GM23248 (cell line): ENCODE results near the gene CNTN1. TPM values are rescaled to one million over a fixed set of nuclear protein-coding genes. Genes with fewer than 3 reads are reported as not detected.
A peak's percentile ranks its signal among the peaks of the same experiment; 100 is the strongest.

Experiments
- DNase-seq: peaks from one replicate; pipeline ENCODE4 v3.0.0-alpha.2; 2015
- H2AFZ ChIP-seq: fragments of 200-600 bp; sonication (generic); 2 replicates; pipeline ENCODE4 v1.6.1; 2016; ENCODE audit warnings: antibody characterized with exemption
- H3F3A ChIP-seq: fragments of 200-600 bp; sonication (generic); 2 replicates; pipeline ENCODE4 v1.6.1; 2016; ENCODE audit warnings: mild to moderate bottlenecking, antibody characterized with exemption, mixed run types; ENCODE audit not compliant: insufficient read depth
- H3K27ac ChIP-seq: fragments of 200-600 bp; sonication (generic); 2 replicates; pipeline ENCODE4 v1.5.1; 2016; ENCODE audit warnings: mild to moderate bottlenecking
- H3K27me3 ChIP-seq: fragments of 200-600 bp; sonication (generic); replicated peaks from 2 replicates; pipeline ENCODE4 v1.6.1; 2016; ENCODE audit warnings: mild to moderate bottlenecking; ENCODE audit not compliant: insufficient read depth
- H3K36me3 ChIP-seq: fragments of 200-600 bp; sonication (generic); 2 replicates; pipeline ENCODE4 v1.6.1; 2016; ENCODE audit warnings: low read depth, mild to moderate bottlenecking
- H3K4me1 ChIP-seq: fragments of 200-600 bp; sonication (generic); 2 replicates; pipeline ENCODE4 v1.6.1; 2016; ENCODE audit warnings: mild to moderate bottlenecking; ENCODE audit not compliant: insufficient read depth
- H3K4me2 ChIP-seq: fragments of 200-600 bp; sonication (generic); one replicate; pipeline ENCODE4 v1.6.1; 2016; ENCODE audit warnings: mild to moderate bottlenecking; ENCODE audit not compliant: unreplicated experiment
- H3K4me3 ChIP-seq: fragments of 200-600 bp; sonication (generic); 2 replicates; pipeline ENCODE4 v1.5.1; 2016; ENCODE audit warnings: mild to moderate bottlenecking
- H3K79me2 ChIP-seq: fragments of 200-600 bp; sonication (generic); 2 replicates; pipeline ENCODE4 v1.6.1; 2016; ENCODE audit warnings: mild to moderate bottlenecking; ENCODE audit not compliant: insufficient read depth
- H3K9ac ChIP-seq: fragments of 200-600 bp; sonication (generic); 2 replicates; pipeline ENCODE4 v1.6.1; 2016; ENCODE audit warnings: mild to moderate bottlenecking
- H3K9me2 ChIP-seq: fragments of 200-600 bp; sonication (generic); 2 replicates; pipeline ENCODE4 v1.6.1; 2016; ENCODE audit warnings: mixed run types, mild to moderate bottlenecking, moderate library complexity; ENCODE audit not compliant: insufficient read depth
- H3K9me3 ChIP-seq: fragments of 200-600 bp; sonication (generic); one replicate; pipeline ENCODE4 v1.6.1; 2017; ENCODE audit warnings: low read depth
- H4K20me1 ChIP-seq: fragments of 200-600 bp; sonication (generic); 2 replicates; pipeline ENCODE4 v1.6.0; 2016; ENCODE audit not compliant: insufficient read depth
- EZH2 ChIP-seq: fragments of 200-600 bp; sonication (generic); IDR thresholded peaks from 2 replicates; pipeline ENCODE4 v1.6.1; 2018; ENCODE audit warnings: antibody characterized with exemption, mild to moderate bottlenecking; ENCODE audit not compliant: insufficient read depth, poor library complexity, severe bottlenecking
- EZH2phosphoT487 ChIP-seq: fragments of 200-600 bp; sonication (generic); IDR thresholded peaks from 2 replicates; pipeline ENCODE4 v1.6.1; 2018; ENCODE audit warnings: antibody characterized with exemption, moderate library complexity, mild to moderate bottlenecking, low read depth; ENCODE audit not compliant: insufficient read depth
- WGBS, 2 experiments: methylation state at CpG; one replicate each; pipeline ENCODE4 v1.1.6; 2015 to 2017; ENCODE audit warnings: low lambda C conversion rate in 2 of 2, low coverage in 1 of 2; ENCODE audit errors: missing lambda C conversion rate in 2 of 2; 5-methylcytosine and 5-hydroxymethylcytosine counted together
- in situ Hi-C: fragments of 300-500 bp; cut with MboI; formaldehyde crosslinking; loops from 2 replicates; pipeline ENCODE4 v1.15.0; 2020
- polyA plus RNA-seq: library from polyadenylated mRNA; unstranded; fragments of >200 nt; fragmentation: Nextera tagmentation; extraction: Ambion mirVana; gene quantifications from 2 replicates; pipeline ENCODE4 v1.2.1, GENCODE V29; 2016
- total RNA-seq: library from RNA; depleted of rRNA; stranded (reverse); fragments of >200 nt; shearing (Covaris generic); gene quantifications from 2 replicates; pipeline ENCODE4 v1.2.3, GENCODE V29; 2014

The CNTN1 gene
- total and polyA plus RNA-seq, 2 experiments from 2014 or later, result 0.32 to 0.36 TPM

DNA sequence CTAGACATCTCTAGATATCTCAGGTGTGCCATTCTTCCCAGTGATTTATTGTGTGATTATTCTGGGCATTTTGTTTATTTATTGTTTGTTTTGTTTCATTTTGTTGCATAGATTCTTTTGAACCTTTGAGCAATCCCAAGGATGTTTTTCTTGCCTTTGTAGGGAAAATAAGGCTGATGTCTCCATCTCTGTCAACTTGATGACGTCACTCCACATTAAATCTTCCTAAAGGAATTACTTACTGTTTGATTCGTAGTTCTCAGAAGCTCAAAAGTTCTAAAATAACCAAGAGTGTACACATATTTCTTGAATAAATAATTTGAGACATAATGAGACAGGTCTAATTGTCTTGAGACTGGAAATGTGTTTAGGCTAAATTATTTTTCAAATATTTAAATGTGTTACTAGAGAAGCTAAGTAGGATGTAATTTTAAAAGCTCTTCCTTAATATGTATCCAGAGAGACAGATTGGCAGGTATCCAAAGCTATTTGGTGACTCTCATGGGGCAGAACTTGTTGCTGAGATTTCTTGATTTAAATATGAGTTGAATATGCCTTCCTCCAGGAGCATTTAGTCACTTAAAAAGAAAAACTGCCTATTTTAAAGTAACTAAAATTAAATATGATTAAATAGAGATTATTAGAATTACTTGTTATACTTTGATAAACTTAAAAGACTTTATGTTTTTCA lies 128.7 kb downstream of the CNTN1 start:
- no peak for DNase-seq
- Histone ChIP-seq H3K4me1 (no peaks in the 10 kb centered on the region), H3F3A (no peaks in the 10 kb centered on the region), H3K9ac (no peak overlapping the region), H3K9me2 (no peaks in the 10 kb centered on the region), H3K27ac (no peak overlapping the region), H3K9me3 (no peaks in the 10 kb centered on the region), H3K79me2 (no peaks in the 10 kb centered on the region), H3K36me3 (no peaks in the 10 kb centered on the region), H3K4me3 (no peak overlapping the region), H4K20me1 (no peaks in the 10 kb centered on the region), H3K27me3 (no peaks in the 10 kb centered on the region), H2AFZ (no peak overlapping the region), H3K4me2 (no peak overlapping the region)
- no peak for TF ChIP-seq EZH2
- no peak for TF ChIP-seq EZH2phosphoT487
- in situ Hi-C loops, result no loop called here
- WGBS, 2 experiments, result 5 to 7% methylated on average over 2 of the region's 2 CpGs

DNA sequence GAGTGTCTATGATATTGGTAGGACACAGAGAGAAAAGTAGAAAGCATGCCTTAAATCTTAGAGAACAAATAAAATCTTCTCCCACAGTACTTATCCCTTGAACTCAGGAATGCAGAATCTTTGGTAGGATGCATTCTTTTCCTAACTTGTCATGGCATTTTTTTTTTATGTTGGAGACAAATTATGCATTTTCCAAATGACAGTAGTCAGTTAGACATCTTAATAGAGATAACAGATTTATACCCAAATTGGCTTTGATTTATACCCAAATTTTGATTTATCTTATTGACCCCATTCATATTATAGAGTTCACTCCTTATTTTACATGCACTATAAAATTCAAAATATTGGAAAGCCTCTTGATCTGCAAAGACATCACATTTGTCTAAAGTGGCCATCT lies 132.9 kb downstream of the CNTN1 start:
- no peak for TF ChIP-seq EZH2phosphoT487
- TF ChIP-seq EZH2, result no peak
- no peak overlapping the region for H3K4me3 ChIP-seq
- H3K36me3 ChIP-seq, result no peaks in the 10 kb centered on the region
- no peaks in the 10 kb centered on the region for H3K27me3 ChIP-seq
- no peaks in the 10 kb centered on the region for H3F3A ChIP-seq
- no peaks in the 10 kb centered on the region for H3K79me2 ChIP-seq
- no peaks in the 10 kb centered on the region for H3K9me3 ChIP-seq
- no peak overlapping the region for H2AFZ ChIP-seq
- no peaks in the 10 kb centered on the region for H3K9me2 ChIP-seq
- in situ Hi-C loops, result no loop called here
- DNase-seq, result peak; percentile 5
- no peak overlapping the region for H3K4me2 ChIP-seq
- no peaks in the 10 kb centered on the region for H4K20me1 ChIP-seq
- H3K27ac ChIP-seq, result no peak overlapping the region
- no peak overlapping the region for H3K9ac ChIP-seq
- no peaks in the 10 kb centered on the region for H3K4me1 ChIP-seq

DNA sequence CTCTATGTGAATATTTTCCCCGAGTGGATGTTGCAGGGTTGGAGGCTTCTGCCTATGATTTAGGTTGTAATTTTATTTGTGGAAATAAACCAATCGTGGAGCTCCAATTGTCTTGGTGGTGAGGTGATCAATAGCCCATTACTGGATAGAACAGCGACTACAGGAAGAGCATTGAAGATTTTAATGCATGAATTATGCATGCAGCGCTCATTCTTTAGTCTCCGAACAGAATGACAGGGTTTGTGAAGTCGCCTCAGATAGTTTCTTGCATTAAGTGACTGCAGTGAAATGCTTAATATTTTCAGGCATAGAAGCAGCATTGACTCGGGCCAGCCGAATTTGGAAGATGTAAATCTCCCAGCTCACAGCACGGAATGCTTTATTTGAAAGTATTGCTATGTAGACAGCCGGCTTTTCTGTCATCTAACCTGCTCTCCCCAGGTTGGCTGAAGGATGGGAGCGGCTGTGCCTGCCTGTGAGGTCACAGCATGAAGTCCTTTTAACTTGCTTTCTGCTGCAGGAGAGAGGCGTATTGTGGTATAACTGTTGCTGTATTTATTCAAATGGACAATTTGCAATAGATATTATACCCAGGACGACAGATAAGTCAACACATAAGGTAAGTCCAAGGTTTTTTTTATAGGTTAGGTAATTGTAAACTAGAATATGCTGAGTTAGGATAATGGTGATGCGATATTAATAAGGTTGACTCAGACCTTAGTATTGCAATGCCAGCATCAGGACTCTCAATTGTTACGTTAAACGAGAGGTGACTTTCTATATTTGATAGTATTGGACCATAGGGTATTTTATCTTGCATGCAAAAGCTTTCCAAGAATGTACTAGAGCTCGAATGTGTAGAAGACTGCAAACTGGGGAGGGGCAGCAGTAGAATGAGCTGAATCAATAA lies 135.7 kb downstream of the CNTN1 start:
- TF ChIP-seq EZH2phosphoT487 (no peak), EZH2 (no peak)
- Histone ChIP-seq H3K4me3 (no peak overlapping the region), H3K79me2 (no peaks in the 10 kb centered on the region), H3K9me3 (no peaks in the 10 kb centered on the region), H3K9ac (no peak overlapping the region), H3F3A (no peaks in the 10 kb centered on the region), H3K4me1 (no peaks in the 10 kb centered on the region), H3K36me3 (no peaks in the 10 kb centered on the region), H3K4me2 (no peak overlapping the region), H2AFZ (no peak overlapping the region), H4K20me1 (no peaks in the 10 kb centered on the region), H3K27me3 (no peaks in the 10 kb centered on the region), H3K27ac (no peak overlapping the region), H3K9me2 (no peaks in the 10 kb centered on the region)
- WGBS, 2 experiments, result 55 to 57% methylated on average over 17 of the region's 17 CpGs
- in situ Hi-C loops, result no loop called here
- no peak for DNase-seq

DNA sequence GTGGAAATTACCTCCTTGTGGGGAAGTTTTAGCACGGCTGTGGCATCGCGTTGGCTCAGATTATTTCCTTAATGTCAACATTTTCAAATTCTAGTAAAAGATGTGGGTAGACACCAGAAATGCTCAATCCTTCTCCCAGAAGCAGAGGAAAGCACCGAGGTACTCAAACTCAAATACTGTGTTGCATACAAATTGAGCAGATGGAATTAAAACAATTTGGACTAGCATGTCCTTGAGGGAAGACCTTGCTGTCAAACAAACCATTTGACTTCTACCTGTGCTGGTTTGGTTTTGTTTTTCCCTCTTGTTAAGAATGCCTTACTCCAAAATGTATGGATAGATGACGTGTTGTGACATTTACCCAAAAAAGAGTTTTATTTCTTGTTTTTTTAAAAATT lies 136.4 kb downstream of the CNTN1 start:
- H3K4me2 ChIP-seq, result no peak overlapping the region
- no peaks in the 10 kb centered on the region for H3K27me3 ChIP-seq
- 76 to 78% methylated on average over 5 of the region's 5 CpGs for WGBS, 2 experiments
- no peak overlapping the region for H3K4me3 ChIP-seq
- DNase-seq, result no peak
- no peak overlapping the region for H3K27ac ChIP-seq
- H3K9me3 ChIP-seq, result no peaks in the 10 kb centered on the region
- no peaks in the 10 kb centered on the region for H3K9me2 ChIP-seq
- H3K9ac ChIP-seq, result no peak overlapping the region
- TF ChIP-seq EZH2, result no peak
- no peak for TF ChIP-seq EZH2phosphoT487
- H4K20me1 ChIP-seq, result no peaks in the 10 kb centered on the region
- in situ Hi-C loops, result no loop called here
- no peaks in the 10 kb centered on the region for H3K36me3 ChIP-seq
- no peaks in the 10 kb centered on the region for H3F3A ChIP-seq
- no peaks in the 10 kb centered on the region for H3K4me1 ChIP-seq
- H3K79me2 ChIP-seq, result no peaks in the 10 kb centered on the region
- H2AFZ ChIP-seq, result no peak overlapping the region
